Neural cell (in vitro differentiated cells): ENCODE results near the gene ZNF552. TPM values are rescaled to one million over a fixed set of nuclear protein-coding genes. Genes with fewer than 3 reads are reported as not detected.

Source experiments
- H2AFZ ChIP-seq: fragments of 200-600, 300-800 bp; sonication (generic), shearing (Covaris generic); 2 replicates; pipeline ENCODE4 v1.6.0; 2014; ENCODE audit warnings: low read depth, mild to moderate bottlenecking, antibody characterized with exemption, low read length, moderate library complexity
- H3F3A ChIP-seq: fragments of 200-600 bp; shearing (Covaris generic); 2 replicates; pipeline ENCODE4 v1.6.1; 2016; ENCODE audit warnings: mild to moderate bottlenecking, moderate library complexity, mixed read lengths, antibody characterized with exemption, low read length; ENCODE audit not compliant: insufficient read depth, poor library complexity, severe bottlenecking
- H3K27ac ChIP-seq: fragments of 200-600, 300-800 bp; sonication (generic), shearing (Covaris generic); 2 replicates; pipeline ENCODE4 v1.5.1; 2014; ENCODE audit warnings: mild to moderate bottlenecking, low read length, moderate library complexity
- H3K27me3 ChIP-seq: fragments of 300-800, 200-600 bp; sonication (generic), shearing (Covaris generic); 2 replicates; pipeline ENCODE4 v1.6.0; 2014; ENCODE audit warnings: mild to moderate bottlenecking, low read depth, low read length, moderate library complexity; ENCODE audit not compliant: insufficient read depth
- H3K36me3 ChIP-seq: fragments of 300-800, 200-600 bp; sonication (generic), shearing (Covaris generic); 2 replicates; pipeline ENCODE4 v1.5.1; 2014; ENCODE audit warnings: mild to moderate bottlenecking, antibody characterized with exemption, low read length, moderate library complexity; ENCODE audit not compliant: insufficient read depth
- H3K4me2 ChIP-seq: fragments of 300-800, 200-600 bp; sonication (generic), shearing (Covaris generic); 2 replicates; pipeline ENCODE4 v1.6.0; 2014; ENCODE audit warnings: mild to moderate bottlenecking, low read length
- H3K4me3 ChIP-seq: fragments of 300-800, 200-600 bp; sonication (generic), shearing (Covaris generic); 2 replicates; pipeline ENCODE4 v1.5.1; 2014; ENCODE audit warnings: mild to moderate bottlenecking, low read length, moderate library complexity
- H3K79me2 ChIP-seq: fragments of 200-600 bp; shearing (Covaris generic); replicated peaks from 2 replicates; pipeline ENCODE4 v1.6.0; 2014; ENCODE audit warnings: mild to moderate bottlenecking, low read length, moderate library complexity; ENCODE audit not compliant: insufficient read depth
- H3K9ac ChIP-seq: fragments of 300-800, 200-600 bp; sonication (generic), shearing (Covaris generic); 2 replicates; pipeline ENCODE4 v1.6.1; 2016; ENCODE audit warnings: mild to moderate bottlenecking, low read length, mixed read lengths
- H3K9me2 ChIP-seq: fragments of 200-600 bp; shearing (Covaris generic); 2 replicates; pipeline ENCODE4 v1.6.1; 2016; ENCODE audit warnings: mild to moderate bottlenecking, low read length, mixed read lengths; ENCODE audit not compliant: insufficient read depth
- H3K9me3 ChIP-seq: fragments of 200-600, 300-800 bp; sonication (generic), shearing (Covaris generic); 2 replicates; pipeline ENCODE4 v1.6.1; 2016; ENCODE audit warnings: mild to moderate bottlenecking, mixed run types, low read length, moderate library complexity, mixed read lengths
- H4K20me1 ChIP-seq: fragments of 200-600 bp; shearing (Covaris generic); 2 replicates; pipeline ENCODE4 v1.6.1; 2016; ENCODE audit warnings: mild to moderate bottlenecking, mixed run types; ENCODE audit not compliant: insufficient read depth
- EP300 ChIP-seq: fragments of 450-650 bp; conservative IDR thresholded peaks from 2 replicates; pipeline ENCODE4 v1.6.1; 2014; ENCODE audit warnings: antibody characterized with exemption, mild to moderate bottlenecking, moderate library complexity; ENCODE audit not compliant: poor library complexity, severe bottlenecking
- EZH2 ChIP-seq: fragments of 200-600, 300-800 bp; shearing (Covaris generic), sonication (generic); IDR thresholded peaks from 2 replicates; pipeline ENCODE4 v1.6.1; 2014; ENCODE audit warnings: antibody characterized with exemption, low read length, borderline replicate concordance, mild to moderate bottlenecking; ENCODE audit not compliant: insufficient read depth, poor library complexity, severe bottlenecking
- MXI1 ChIP-seq: fragments of 450-650 bp; conservative IDR thresholded peaks from 2 replicates; pipeline ENCODE4 v1.6.1; 2014; ENCODE audit warnings: antibody characterized with exemption, mild to moderate bottlenecking; ENCODE audit not compliant: poor library complexity, severe bottlenecking
- POLR2AphosphoS5 ChIP-seq: IDR thresholded peaks from 2 replicates; pipeline ENCODE4 v1.6.1; 2012
- RAD21 ChIP-seq: fragments of 450-650 bp; conservative IDR thresholded peaks from 2 replicates; pipeline ENCODE4 v1.6.1; 2014; ENCODE audit warnings: antibody characterized with exemption, mild to moderate bottlenecking, moderate library complexity
- REST ChIP-seq: IDR thresholded peaks from 2 replicates; pipeline ENCODE4 v1.6.1; 2012; ENCODE audit warnings: borderline replicate concordance
- SMC3 ChIP-seq: fragments of 450-650 bp; conservative IDR thresholded peaks from 2 replicates; pipeline ENCODE4 v1.6.1; 2014; ENCODE audit warnings: antibody characterized with exemption, mild to moderate bottlenecking, moderate library complexity; ENCODE audit not compliant: poor library complexity
- TAF1 ChIP-seq: IDR thresholded peaks from 2 replicates; pipeline ENCODE4 v1.6.1; 2012; ENCODE audit warnings: low read depth
- polyA plus RNA-seq: library from polyadenylated mRNA; depleted of rRNA; stranded (reverse); fragments of >200 nt; gene quantifications from 2 replicates; pipeline ENCODE4 v1.2.3, GENCODE V29; 2014
- TF ChIP-seq, protein P1 (sequence below): fragments of 450-650 bp; IDR thresholded peaks from 2 replicates; pipeline ENCODE4 v1.5.1; 2014; ENCODE audit warnings: antibody characterized with exemption, mild to moderate bottlenecking, moderate library complexity; ENCODE audit not compliant: poor library complexity, severe bottlenecking

The ZNF552 gene
- polyA plus RNA-seq, 1 donor from 2014 or later = 8.8 TPM

DNA sequence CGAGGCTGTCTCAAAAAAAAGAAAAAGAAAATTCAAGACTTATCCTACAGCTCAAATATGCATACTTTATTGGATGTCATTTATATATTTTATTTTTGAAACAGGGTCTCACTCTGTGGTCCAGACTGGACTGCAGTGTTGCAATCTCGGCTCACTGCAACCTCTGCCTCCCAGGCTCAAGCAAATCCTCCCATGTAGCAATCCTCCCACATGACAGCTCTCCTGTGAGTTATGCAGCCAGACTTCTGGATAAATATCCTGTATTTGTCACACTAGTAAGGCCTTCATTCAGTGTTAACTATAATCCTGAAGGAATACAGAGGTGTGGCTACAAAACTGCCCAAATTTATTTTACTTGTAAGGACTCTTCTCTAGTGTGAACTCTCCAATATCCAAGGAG, 7.2 kb downstream of the ZNF552 start:
- Histone ChIP-seq H3K27me3 (no peaks in the 10 kb centered on the region), H4K20me1 (no peaks in the 10 kb centered on the region), H3F3A (peaks cover 3% of the 10 kb centered on the region), H3K9me2 (no peaks in the 10 kb centered on the region), H3K4me2 (no peak overlapping the region), H3K79me2 (peaks cover 4% of the 10 kb centered on the region), H3K9ac (no peak overlapping the region), H3K4me3 (no peak overlapping the region), H2AFZ (no peak overlapping the region), H3K36me3 (no peaks in the 10 kb centered on the region), H3K9me3 (no peaks in the 10 kb centered on the region), H3K27ac (no peak overlapping the region)
- TF ChIP-seq POLR2AphosphoS5 (no peak), EP300 (no peak), REST (no peak), SMC3 (no peak), RAD21 (no peak)
- TF ChIP-seq, protein P1, sequence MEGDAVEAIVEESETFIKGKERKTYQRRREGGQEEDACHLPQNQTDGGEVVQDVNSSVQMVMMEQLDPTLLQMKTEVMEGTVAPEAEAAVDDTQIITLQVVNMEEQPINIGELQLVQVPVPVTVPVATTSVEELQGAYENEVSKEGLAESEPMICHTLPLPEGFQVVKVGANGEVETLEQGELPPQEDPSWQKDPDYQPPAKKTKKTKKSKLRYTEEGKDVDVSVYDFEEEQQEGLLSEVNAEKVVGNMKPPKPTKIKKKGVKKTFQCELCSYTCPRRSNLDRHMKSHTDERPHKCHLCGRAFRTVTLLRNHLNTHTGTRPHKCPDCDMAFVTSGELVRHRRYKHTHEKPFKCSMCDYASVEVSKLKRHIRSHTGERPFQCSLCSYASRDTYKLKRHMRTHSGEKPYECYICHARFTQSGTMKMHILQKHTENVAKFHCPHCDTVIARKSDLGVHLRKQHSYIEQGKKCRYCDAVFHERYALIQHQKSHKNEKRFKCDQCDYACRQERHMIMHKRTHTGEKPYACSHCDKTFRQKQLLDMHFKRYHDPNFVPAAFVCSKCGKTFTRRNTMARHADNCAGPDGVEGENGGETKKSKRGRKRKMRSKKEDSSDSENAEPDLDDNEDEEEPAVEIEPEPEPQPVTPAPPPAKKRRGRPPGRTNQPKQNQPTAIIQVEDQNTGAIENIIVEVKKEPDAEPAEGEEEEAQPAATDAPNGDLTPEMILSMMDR = no peak

GRCh38 chr19:57803594-57804325, 11.0 kb downstream of the ZNF552 start:
- peak overlapping the region; percentile 88 for H3K9ac ChIP-seq
- H3K36me3 ChIP-seq = no peaks in the 10 kb centered on the region
- peaks cover 4% of the 10 kb centered on the region for H3K79me2 ChIP-seq
- H3F3A ChIP-seq = peaks cover 3% of the 10 kb centered on the region
- peak overlapping the region; percentile 96 for H3K27ac ChIP-seq
- no peaks in the 10 kb centered on the region for H3K27me3 ChIP-seq
- H2AFZ ChIP-seq = peak overlapping the region; percentile 69
- H3K9me2 ChIP-seq = no peaks in the 10 kb centered on the region
- H3K4me3 ChIP-seq = peak overlapping the region; percentile 67
- no peaks in the 10 kb centered on the region for H4K20me1 ChIP-seq
- no peaks in the 10 kb centered on the region for H3K9me3 ChIP-seq
- peak; percentile 83 for TF ChIP-seq TAF1
- no peak for TF ChIP-seq EZH2
- no peak for TF ChIP-seq EP300
- TF ChIP-seq MXI1 = peak; percentile 42
- peak; percentile 75 for TF ChIP-seq POLR2AphosphoS5
- TF ChIP-seq RAD21 = no peak
- TF ChIP-seq REST = peak; percentile 79
- no peak for TF ChIP-seq SMC3
- TF ChIP-seq, protein P1 = no peak
- peak overlapping the region; percentile 69 for H3K4me2 ChIP-seq
